Fibroblast of mammary gland (primary cell): Measurements from ENCODE around the gene ACKR3.

Source experiments
- DNase-seq: peaks from one replicate; pipeline ENCODE4 v3.0.0-alpha.2; 2010; ENCODE audit warnings: low read depth
- H3K4me3 ChIP-seq: 2 replicates; pipeline ENCODE4 v1.5.1; 2011; ENCODE audit warnings: low read depth, mild to moderate bottlenecking, low read length, moderate library complexity; ENCODE audit not compliant: control insufficient read depth
- TF ChIP-seq, protein P1 (sequence below): conservative IDR thresholded peaks from 2 replicates; pipeline ENCODE4 v1.5.1; 2011; ENCODE audit warnings: low read depth, low read length, inconsistent platforms; ENCODE audit not compliant: control insufficient read depth, insufficient read depth

The ACKR3 gene

DNA sequence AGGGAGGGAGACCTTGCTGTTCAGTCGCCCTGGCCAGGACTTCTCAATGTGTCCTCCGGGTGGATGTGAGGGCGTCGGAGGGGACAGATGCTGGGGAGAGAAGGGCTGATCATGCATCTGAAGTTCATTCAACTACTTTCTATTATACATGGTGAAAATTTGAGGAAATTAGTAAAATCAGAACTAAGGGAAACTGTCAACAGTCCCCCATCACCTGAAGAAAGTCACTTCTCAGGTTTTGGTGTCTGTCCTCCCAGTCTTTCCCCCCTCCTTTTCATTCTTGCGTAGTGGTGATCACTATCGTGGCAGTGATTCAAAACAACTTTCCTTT, 17.4 kb upstream of the ACKR3 start:
- TF ChIP-seq, protein P1, sequence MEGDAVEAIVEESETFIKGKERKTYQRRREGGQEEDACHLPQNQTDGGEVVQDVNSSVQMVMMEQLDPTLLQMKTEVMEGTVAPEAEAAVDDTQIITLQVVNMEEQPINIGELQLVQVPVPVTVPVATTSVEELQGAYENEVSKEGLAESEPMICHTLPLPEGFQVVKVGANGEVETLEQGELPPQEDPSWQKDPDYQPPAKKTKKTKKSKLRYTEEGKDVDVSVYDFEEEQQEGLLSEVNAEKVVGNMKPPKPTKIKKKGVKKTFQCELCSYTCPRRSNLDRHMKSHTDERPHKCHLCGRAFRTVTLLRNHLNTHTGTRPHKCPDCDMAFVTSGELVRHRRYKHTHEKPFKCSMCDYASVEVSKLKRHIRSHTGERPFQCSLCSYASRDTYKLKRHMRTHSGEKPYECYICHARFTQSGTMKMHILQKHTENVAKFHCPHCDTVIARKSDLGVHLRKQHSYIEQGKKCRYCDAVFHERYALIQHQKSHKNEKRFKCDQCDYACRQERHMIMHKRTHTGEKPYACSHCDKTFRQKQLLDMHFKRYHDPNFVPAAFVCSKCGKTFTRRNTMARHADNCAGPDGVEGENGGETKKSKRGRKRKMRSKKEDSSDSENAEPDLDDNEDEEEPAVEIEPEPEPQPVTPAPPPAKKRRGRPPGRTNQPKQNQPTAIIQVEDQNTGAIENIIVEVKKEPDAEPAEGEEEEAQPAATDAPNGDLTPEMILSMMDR = no peak

DNA sequence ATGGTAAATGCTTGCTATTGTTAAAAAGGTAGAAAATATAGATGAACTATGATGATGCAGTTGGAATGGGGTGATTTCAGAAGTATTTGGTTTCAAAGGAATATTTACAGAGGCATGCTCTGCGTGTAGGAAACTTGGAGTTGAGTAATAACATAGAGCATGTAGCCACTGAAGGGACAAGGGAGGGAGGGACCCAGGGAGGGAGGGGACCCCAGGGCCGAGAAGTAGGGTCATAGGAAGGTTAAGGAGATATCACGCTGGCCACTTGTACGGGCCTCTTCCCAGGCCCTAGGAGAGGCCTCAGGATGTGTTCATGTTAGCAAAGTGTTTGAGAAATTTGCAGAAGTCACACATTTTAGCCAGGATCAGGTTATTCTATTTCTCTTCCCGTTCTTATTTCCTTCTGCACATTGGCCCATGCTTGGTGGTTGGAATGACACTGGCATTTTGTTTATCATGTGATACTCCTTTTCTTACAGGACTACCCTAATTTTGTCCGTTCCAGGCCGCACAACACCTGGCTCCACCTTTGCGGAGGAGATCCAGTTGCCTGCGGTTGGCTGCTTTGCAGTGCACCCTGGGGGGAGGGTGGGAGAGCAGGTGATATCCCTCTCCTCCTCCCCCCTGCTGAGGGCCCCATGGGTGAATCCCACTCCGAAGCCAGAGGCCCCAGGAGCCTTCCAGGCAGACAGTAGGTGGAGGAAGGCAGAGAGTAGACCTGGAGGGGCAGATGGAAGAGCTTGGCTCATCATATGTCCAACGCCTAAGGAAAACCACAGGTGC, 16.9 kb upstream of the ACKR3 start:
- no peak overlapping the region for H3K4me3 ChIP-seq
- no peak for DNase-seq

More for the DNA sequence above, 17.4 kb upstream of the ACKR3 start:
- DNase-seq = no peak
- no peak overlapping the region for H3K4me3 ChIP-seq

DNA sequence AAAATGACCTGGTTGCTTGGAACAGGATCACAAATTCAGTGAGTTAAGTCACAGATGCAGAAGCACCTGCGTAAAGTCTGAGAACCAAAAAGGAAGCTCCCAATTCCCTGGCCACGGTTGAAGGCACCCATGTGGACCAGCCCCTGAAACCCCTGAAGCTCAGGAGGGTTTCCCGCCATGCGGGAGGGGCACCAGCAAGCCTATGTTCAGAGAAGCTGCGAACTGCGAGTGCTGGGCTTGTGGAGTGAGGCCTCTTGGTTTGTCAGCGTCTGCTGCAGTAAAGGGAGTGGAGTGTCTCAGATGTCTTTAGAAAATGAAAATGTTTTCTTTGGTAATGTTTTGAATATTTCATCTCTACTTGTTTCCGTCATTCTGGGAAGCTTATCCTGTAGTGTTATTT, 16.1 kb upstream of the ACKR3 start:
- DNase-seq = no peak
- no peak overlapping the region for H3K4me3 ChIP-seq
- TF ChIP-seq, protein P1 = no peak

More for the DNA sequence above, 16.9 kb upstream of the ACKR3 start:
- TF ChIP-seq, protein P1 = no peak

DNA sequence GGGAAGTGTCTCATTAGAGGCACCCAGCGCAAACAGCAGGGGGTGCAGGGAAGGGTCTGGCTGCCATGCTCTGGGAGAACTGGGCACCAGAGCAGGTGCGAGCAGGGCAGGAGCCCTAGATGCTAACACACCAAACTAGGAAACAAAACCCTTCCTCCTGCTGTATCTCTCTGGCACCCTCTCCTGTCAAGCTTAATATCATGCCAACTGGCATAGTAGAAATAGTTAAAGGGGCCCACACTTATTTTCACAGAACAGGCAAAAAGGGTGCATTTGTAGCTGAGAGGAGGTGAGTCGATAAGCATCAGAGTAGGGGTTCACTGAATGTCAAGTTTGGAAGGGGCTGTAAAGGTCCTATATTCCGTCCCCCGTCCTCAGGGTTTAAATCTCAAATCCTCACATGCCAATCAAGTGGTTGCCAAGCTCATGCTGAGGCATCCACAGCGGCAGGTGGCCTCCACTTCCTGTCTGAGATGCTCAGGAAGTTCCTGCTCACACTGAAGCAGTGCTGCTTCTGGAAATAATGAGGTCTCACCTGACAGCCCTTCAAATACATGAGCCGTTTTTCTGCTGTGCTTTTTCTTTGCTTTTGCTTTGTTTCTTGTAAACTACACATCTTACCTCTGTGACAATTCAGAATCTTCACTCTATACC, 14.9 kb upstream of the ACKR3 start:
- no peak for DNase-seq

DNA sequence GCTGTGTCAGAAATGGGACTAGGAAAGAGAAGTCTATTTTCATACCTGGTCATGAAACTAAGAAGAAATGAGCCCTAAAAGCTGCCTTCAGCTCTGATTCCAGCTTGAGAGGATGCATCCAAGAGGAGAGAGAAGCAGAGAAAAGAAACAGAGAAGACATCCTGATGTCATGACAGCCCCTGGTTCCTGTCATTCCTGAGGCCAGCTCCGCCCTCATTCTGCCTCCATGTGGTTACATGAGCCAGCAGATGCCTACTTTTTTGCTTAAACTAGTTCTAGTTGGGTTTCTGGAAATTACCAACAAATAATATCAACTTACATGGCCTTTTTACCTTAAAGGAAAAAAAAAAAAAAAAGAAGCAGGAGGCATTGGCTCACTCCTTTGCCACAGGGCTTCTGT, 14.1 kb upstream of the ACKR3 start:
- DNase-seq = no peak
- TF ChIP-seq, protein P1 = no peak
- no peak overlapping the region for H3K4me3 ChIP-seq

More for the DNA sequence above, 14.9 kb upstream of the ACKR3 start:
- TF ChIP-seq, protein P1 = no peak
- H3K4me3 ChIP-seq = no peak overlapping the region

DNA sequence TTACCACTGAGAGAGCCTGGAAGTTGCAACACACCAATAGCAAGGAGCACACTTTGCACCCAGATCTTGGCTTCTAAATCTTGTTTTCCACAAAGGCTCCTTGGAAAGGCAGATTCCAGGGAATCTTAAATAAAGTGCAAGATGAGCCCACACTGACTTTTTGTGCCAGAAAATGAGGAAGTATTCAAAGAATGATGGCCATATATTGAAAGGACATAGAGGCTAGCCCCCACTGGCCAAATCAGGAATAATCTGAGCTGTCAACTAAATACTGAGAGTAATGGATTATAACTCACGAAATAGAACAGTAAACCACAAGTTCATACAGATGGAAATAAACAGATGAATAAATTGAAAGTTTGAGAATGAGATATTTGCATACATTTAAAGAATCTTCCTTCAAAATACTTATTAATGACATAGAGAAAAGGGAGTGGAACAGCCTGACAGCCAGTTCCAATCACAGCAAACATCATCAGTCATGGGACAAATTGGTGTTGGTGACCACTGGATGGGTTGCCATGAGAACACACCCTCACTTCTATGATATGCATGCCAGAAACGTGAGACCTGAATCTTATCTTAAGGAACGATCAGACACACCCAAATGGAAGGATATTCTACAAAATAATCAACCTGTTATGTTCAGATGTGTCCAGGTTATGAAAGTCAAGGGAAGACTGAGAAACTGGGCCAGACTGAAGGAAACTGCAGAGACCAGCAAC, 12.2 kb upstream of the ACKR3 start:
- TF ChIP-seq, protein P1 = no peak
- no peak for DNase-seq

More for the DNA sequence above, 12.2 kb upstream of the ACKR3 start:
- no peak overlapping the region for H3K4me3 ChIP-seq
